Ishikawa (cell line): ENCODE results near the gene ZNF175.

Source experiments
- FOXM1 ChIP-seq: IDR thresholded peaks from 2 replicates; pipeline ENCODE4 v1.6.1; 2012; ENCODE audit warnings: low read depth, borderline replicate concordance
- NFIC ChIP-seq: IDR thresholded peaks from 2 replicates; pipeline ENCODE4 v1.6.1; 2012
- YY1 ChIP-seq: IDR thresholded peaks from 2 replicates; pipeline ENCODE4 v1.6.1; 2012; ENCODE audit warnings: low read depth
- TF ChIP-seq, protein P1 (sequence below): IDR thresholded peaks from 2 replicates; pipeline ENCODE4 v1.6.1; 2012; ENCODE audit warnings: low read depth, mild to moderate bottlenecking

DNA sequence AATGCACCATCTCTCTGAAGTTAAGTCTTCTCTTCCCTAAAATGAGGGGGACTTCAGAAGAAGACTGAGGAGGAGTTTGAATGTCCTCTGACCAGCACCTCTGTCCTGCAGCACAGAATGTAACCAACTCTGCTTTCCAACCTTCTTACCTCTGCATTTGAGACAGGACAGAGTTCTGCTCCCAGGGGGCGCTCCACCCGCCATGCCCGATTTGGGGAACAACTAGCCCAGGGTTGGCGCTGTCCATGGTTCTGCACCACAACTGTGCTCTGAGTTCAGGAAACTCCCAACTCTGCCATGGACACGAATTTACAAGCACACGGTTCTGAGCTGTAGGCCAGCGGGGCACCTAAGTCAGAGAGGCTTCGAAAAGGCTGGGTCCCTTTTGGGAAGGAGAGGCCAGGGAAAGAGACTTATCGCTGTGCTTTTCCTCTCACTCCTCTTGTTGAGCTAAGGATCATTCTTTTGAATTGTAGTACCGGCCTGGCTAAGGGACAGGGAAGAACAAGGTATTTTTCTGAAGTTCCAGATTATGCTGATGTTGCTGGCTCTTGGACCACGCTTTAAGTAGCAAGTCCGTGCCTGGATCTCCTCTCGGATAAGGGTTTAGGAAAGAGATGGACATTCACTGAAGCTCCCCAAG is 37.0 kb downstream of the ZNF175 start:
- TF ChIP-seq FOXM1 (no peak), YY1 (no peak), NFIC (no peak)
- TF ChIP-seq, protein P1, sequence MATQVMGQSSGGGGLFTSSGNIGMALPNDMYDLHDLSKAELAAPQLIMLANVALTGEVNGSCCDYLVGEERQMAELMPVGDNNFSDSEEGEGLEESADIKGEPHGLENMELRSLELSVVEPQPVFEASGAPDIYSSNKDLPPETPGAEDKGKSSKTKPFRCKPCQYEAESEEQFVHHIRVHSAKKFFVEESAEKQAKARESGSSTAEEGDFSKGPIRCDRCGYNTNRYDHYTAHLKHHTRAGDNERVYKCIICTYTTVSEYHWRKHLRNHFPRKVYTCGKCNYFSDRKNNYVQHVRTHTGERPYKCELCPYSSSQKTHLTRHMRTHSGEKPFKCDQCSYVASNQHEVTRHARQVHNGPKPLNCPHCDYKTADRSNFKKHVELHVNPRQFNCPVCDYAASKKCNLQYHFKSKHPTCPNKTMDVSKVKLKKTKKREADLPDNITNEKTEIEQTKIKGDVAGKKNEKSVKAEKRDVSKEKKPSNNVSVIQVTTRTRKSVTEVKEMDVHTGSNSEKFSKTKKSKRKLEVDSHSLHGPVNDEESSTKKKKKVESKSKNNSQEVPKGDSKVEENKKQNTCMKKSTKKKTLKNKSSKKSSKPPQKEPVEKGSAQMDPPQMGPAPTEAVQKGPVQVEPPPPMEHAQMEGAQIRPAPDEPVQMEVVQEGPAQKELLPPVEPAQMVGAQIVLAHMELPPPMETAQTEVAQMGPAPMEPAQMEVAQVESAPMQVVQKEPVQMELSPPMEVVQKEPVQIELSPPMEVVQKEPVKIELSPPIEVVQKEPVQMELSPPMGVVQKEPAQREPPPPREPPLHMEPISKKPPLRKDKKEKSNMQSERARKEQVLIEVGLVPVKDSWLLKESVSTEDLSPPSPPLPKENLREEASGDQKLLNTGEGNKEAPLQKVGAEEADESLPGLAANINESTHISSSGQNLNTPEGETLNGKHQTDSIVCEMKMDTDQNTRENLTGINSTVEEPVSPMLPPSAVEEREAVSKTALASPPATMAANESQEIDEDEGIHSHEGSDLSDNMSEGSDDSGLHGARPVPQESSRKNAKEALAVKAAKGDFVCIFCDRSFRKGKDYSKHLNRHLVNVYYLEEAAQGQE: peak; percentile 97
